GM10248 (cell line): ENCODE measurements around the gene SLC6A9.

Experiments used
- CTCF ChIA-PET: fragments of 300-600 bp; sonication (Branson Sonifier 250); formaldehyde crosslinking; extraction: SDS; loops from one replicate; lab custom pipeline; 2021; ENCODE audit warnings: antibody characterized with exemption; lab: Yijun Ruan, JAX
- POLR2A ChIA-PET: fragments of 350-650 bp; sonication (Branson Sonifier 250); formaldehyde crosslinking; extraction: SDS; loops from one replicate; lab custom pipeline; 2020; ENCODE audit warnings: antibody characterized with exemption; lab: Yijun Ruan, JAX
- DNase-seq: peaks from one replicate; pipeline ENCODE4 v3.0.0; 2012; ENCODE audit errors: extremely low spot score
- TF ChIP-seq, protein P1 (sequence below): IDR thresholded peaks from 2 replicates; pipeline ENCODE4 v1.5.1; 2012; ENCODE audit warnings: mild to moderate bottlenecking, low read depth; ENCODE audit errors: extremely low read depth, missing control alignments, control extremely low read depth

Gene SLC6A9

DNA sequence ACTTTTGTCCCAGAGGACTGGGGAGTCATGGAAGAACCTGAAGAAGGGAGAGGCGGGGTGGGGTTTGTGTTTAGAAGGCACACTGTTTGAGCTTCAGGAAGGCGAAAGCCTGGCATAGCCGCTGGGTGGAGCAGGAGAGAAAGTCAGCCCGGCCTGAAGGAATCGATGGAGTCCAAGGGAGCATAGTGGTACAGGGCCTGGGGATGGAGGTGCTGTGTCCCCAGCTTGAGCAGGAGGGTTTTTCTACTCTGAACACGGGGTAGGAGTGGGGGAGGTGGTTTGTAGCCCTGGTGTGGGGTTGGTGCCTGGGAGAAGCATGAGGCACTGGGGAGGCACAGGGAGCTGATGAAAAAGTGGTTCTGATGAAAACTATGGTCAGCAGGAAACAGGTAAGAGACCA is 44.5 kb downstream of the SLC6A9 start:
- TF ChIP-seq, protein P1, sequence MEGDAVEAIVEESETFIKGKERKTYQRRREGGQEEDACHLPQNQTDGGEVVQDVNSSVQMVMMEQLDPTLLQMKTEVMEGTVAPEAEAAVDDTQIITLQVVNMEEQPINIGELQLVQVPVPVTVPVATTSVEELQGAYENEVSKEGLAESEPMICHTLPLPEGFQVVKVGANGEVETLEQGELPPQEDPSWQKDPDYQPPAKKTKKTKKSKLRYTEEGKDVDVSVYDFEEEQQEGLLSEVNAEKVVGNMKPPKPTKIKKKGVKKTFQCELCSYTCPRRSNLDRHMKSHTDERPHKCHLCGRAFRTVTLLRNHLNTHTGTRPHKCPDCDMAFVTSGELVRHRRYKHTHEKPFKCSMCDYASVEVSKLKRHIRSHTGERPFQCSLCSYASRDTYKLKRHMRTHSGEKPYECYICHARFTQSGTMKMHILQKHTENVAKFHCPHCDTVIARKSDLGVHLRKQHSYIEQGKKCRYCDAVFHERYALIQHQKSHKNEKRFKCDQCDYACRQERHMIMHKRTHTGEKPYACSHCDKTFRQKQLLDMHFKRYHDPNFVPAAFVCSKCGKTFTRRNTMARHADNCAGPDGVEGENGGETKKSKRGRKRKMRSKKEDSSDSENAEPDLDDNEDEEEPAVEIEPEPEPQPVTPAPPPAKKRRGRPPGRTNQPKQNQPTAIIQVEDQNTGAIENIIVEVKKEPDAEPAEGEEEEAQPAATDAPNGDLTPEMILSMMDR: no peak
- DNase-seq: no peak
- ChIA-PET POLR2A (no interaction called here), CTCF (interaction anchor here (1.6 kb wide), 1 partner anchor 18 kb away, joined by 3 read pairs; no protein-coding TSS in a partner anchor)

DNA sequence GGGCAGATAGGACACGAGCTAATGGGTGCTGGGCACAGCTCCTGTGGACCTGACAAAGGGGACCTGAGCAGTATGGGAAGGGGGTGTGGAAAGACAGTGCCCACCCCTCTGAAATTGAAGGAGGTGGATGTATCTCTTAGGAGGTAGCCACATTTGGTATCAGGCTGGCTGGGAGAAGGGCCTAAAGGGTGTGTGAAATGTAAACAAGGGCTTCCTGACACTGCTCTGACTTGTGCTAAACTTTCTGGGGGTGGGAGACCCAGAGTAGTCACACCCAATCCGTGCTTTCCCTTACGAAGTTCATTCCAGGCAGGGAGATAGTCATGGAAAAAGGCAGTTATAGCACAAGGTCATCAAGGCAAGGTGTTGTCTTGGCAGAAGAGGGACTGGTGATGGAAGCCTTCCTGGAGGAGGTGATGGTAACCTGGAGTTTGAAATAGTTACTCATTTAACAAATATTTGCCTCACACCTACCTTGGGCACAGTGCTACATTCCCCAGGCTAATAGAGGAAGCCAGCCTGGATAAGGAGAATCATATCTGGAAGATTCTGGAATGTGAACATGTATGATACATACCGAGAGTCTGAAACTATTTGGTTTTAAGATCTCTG is 45.2 kb downstream of the SLC6A9 start:
- CTCF ChIA-PET: no interaction called here
- POLR2A ChIA-PET: no interaction called here
- TF ChIP-seq, protein P1: no peak
- DNase-seq: no peak

- DNase-seq: no peak
- ChIA-PET POLR2A (no interaction called here), CTCF (interaction anchor here (1.0 kb wide), 1 partner anchor 50 kb away, joined by 3 read pairs; no protein-coding TSS in a partner anchor)
- TF ChIP-seq, protein P1: no peak
Measured at GRCh38 chr1:43984855-43985254, 46.4 kb downstream of the SLC6A9 start.

- DNase-seq: no peak
- POLR2A ChIA-PET: no interaction called here
- CTCF ChIA-PET: no interaction called here
- TF ChIP-seq, protein P1: no peak
Measured at GRCh38 chr1:43983253-43983899, 47.9 kb downstream of the SLC6A9 start.

- POLR2A ChIA-PET: no interaction called here
- TF ChIP-seq, protein P1: no peak
- no peak for DNase-seq
- CTCF ChIA-PET: no interaction called here
Measured at GRCh38 chr1:43982808-43983207, 48.5 kb downstream of the SLC6A9 start.

GRCh38 chr1:43982241-43982640 is 49.0 kb downstream of the SLC6A9 start:
- DNase-seq: no peak
- CTCF ChIA-PET: no interaction called here
- POLR2A ChIA-PET: no interaction called here
- TF ChIP-seq, protein P1: no peak
